ENCODE data around the gene SMARCE1. TPM values are rescaled to one million over a fixed set of nuclear protein-coding genes. Genes with fewer than 3 reads are reported as not detected.

Gene SMARCE1
- total and polyA plus RNA-seq, 5 donors from 2014 or later = 76.9 to 228 (median 173) TPM

DNA sequence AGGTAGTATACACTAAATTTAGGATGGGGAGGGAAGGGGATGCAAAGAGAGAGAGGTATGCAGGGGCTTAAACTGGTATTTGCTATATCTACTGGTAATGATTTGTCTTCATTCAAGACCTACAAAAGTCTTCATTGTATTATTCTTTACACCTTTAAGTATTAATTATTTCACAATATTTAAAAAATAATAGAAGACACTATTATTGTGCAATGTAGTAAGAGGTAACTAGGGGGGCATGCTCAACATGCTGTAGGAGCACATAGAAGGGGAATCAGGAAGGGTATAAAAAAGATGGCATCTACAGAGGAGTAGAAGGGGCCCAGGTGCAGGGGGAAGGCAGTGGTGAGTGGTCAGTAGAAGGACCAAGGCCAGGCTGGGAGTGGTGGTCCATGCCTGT lies 67.5 kb downstream of the SMARCE1 start:
- H3K27me3 ChIP-seq (ENCODE audit: control insufficient read depth, insufficient read depth, low read length) = no peaks in the 10 kb centered on the region
- Mint-ChIP-seq H3K36me3 (peaks cover 12% of the 10 kb centered on the region), H3K9me3 (peaks cover 5 to 22% (median 10%) of the 10 kb centered on the region in 7 donors), H3K4me1 (peaks cover 29 to 92% (median 56%) of the 10 kb centered on the region in 4 donors), H3K27ac (peak overlapping the region; percentile 43 to 87 (median 63)), H3K4me3 (peak overlapping the region; percentile 41 to 82 (median 66)), H3K27me3 (peaks cover 5% of the 10 kb centered on the region)
- peaks cover 0 to under 1% of the 10 kb centered on the region in 2 experiments for H3K9me3 ChIP-seq (ENCODE audit: control insufficient read depth in 2 of 2, low read length in 2 of 2)
- H3K4me1 ChIP-seq (ENCODE audit: control insufficient read depth, insufficient read depth, low read length, poor library complexity, severe bottlenecking) = peaks cover 50% of the 10 kb centered on the region
- no peak overlapping the region for H3K27ac ChIP-seq (ENCODE audit: insufficient read depth, low read length, poor library complexity, severe bottlenecking)
- no peak for DNase-seq
- no peak overlapping the region for H3K4me3 ChIP-seq (ENCODE audit: low read depth, low read length)
- ATAC-seq (ENCODE audit: low read depth in 2 of 2) = no peak
- H3K36me3 ChIP-seq (ENCODE audit: control insufficient read depth, insufficient read depth, low read length) = no peaks in the 10 kb centered on the region

- Mint-ChIP-seq H3K4me3 (no peak overlapping the region), H3K9me3 (peaks cover under 1 to 22% (median 12%) of the 10 kb centered on the region in 7 donors), H3K4me1 (peaks cover 29 to 89% (median 54%) of the 10 kb centered on the region in 4 donors), H3K27ac (peak overlapping the region in 1 of 3 donors; percentile 43), H3K36me3 (peaks cover 9% of the 10 kb centered on the region), H3K27me3 (peaks cover 5% of the 10 kb centered on the region)
- ATAC-seq (ENCODE audit: low read depth in 2 of 2) = no peak
- Histone ChIP-seq H3K4me1 (ENCODE audit: control insufficient read depth, insufficient read depth, low read length, poor library complexity, severe bottlenecking) (peaks cover 50% of the 10 kb centered on the region), H3K36me3 (ENCODE audit: control insufficient read depth, insufficient read depth, low read length) (no peaks in the 10 kb centered on the region), H3K27me3 (ENCODE audit: control insufficient read depth, insufficient read depth, low read length) (no peaks in the 10 kb centered on the region), H3K4me3 (ENCODE audit: low read depth, low read length) (no peak overlapping the region), H3K9me3 (ENCODE audit: control insufficient read depth in 2 of 2, low read length in 2 of 2) (peaks cover 1 to 7% of the 10 kb centered on the region in 2 experiments), H3K27ac (ENCODE audit: insufficient read depth, low read length, poor library complexity, severe bottlenecking) (no peak overlapping the region)
- no peak for DNase-seq
Observed at GRCh38 chr17:40579471-40579870, 68.1 kb downstream of the SMARCE1 start.

DNA sequence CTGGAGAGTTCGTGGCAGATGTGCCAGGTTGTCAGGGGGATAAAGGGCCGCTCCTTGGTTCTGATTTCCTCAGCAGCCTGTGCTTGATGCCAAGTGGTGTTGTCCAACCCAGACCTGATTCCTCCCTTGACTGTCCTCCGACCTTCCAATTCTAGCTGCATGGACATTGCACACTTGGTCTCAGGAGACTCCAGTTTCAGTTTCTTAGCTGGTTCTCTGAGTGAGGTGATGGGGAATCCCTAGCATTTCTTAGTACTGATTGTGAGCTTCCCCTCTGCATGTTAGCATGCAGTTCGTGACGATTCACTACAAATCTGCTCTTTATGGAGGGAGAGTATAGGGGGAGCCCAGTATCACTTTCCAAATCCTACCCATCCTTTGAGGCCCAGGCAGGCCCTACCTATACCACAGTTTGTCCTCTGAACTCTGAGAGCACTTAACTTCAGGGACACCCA lies 70.0 kb downstream of the SMARCE1 start:
- H3K9me3 ChIP-seq (ENCODE audit: control insufficient read depth in 2 of 2, low read length in 2 of 2) = peaks cover 7 to 21% of the 10 kb centered on the region in 2 experiments
- Mint-ChIP-seq H3K9me3 (peaks cover 0 to 23% (median 12%) of the 10 kb centered on the region in 7 donors), H3K4me3 (peak overlapping the region; percentile 49 to 72 (median 52)), H3K27me3 (peaks cover 5% of the 10 kb centered on the region), H3K4me1 (peaks cover 25 to 76% (median 44%) of the 10 kb centered on the region in 4 donors), H3K27ac (peak overlapping the region; percentile 0 to 90 (median 87)), H3K36me3 (peaks cover 3% of the 10 kb centered on the region)
- peak overlapping the region; percentile 61 for H3K27ac ChIP-seq (ENCODE audit: insufficient read depth, low read length, poor library complexity, severe bottlenecking)
- no peaks in the 10 kb centered on the region for H3K36me3 ChIP-seq (ENCODE audit: control insufficient read depth, insufficient read depth, low read length)
- DNase-seq (peak in 1 of 3 donors; percentile 63), ATAC-seq (ENCODE audit: low read depth in 2 of 2) (peak; percentile 46 to 53)
- H3K4me3 ChIP-seq (ENCODE audit: low read depth, low read length) = peak overlapping the region; percentile 42
- H3K4me1 ChIP-seq (ENCODE audit: control insufficient read depth, insufficient read depth, low read length, poor library complexity, severe bottlenecking) = peaks cover 45% of the 10 kb centered on the region
- H3K27me3 ChIP-seq (ENCODE audit: control insufficient read depth, insufficient read depth, low read length) = no peaks in the 10 kb centered on the region

DNA sequence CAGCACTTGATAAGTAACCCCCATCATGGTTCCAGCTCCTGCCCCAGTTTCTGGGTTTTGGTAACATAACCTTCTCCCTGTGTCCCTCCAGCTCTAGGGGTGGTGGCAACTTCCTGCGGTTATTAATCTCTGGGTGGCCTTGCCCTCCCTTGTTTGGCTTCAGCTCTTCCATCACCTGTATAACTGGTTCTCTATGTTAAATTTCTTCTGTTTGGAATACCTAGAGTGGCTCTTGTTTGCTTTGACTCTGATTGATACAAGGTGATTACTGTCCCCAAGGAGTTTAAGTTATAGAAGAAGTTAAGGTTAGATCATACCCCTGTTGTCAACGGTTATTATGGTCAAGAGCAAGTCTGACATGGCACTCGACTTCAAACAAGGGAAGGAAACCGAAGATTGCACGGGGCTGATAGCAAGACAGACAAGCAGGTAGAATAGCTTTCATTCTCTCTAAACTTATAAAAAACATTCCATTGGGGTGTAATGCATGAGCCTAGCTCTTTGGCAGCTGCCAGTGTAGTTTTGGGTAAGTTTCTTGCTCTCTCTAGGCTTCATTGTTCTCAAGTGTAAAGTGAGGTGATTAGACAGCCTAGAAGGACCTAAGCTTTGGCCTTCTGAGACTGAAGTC lies 71.4 kb downstream of the SMARCE1 start:
- Mint-ChIP-seq H3K4me3 (peak overlapping the region in 3 of 4 donors; percentile 8 to 49 (median 34)), H3K36me3 (peaks cover 3% of the 10 kb centered on the region), H3K9me3 (peaks cover 3 to 35% (median 18%) of the 10 kb centered on the region in 7 donors), H3K27ac (peak overlapping the region; percentile 87 to 95 (median 89)), H3K27me3 (peaks cover 8% of the 10 kb centered on the region), H3K4me1 (peaks cover 15 to 75% (median 41%) of the 10 kb centered on the region in 4 donors)
- peak overlapping the region; percentile 47 for H3K4me3 ChIP-seq (ENCODE audit: low read depth, low read length)
- ATAC-seq (ENCODE audit: low read depth in 2 of 2) = peak in 1 of 2 donors; percentile 52
- H3K4me1 ChIP-seq (ENCODE audit: control insufficient read depth, insufficient read depth, low read length, poor library complexity, severe bottlenecking) = peaks cover 31% of the 10 kb centered on the region
- no peaks in the 10 kb centered on the region for H3K27me3 ChIP-seq (ENCODE audit: control insufficient read depth, insufficient read depth, low read length)
- H3K9me3 ChIP-seq (ENCODE audit: control insufficient read depth in 2 of 2, low read length in 2 of 2) = peaks cover 7 to 21% of the 10 kb centered on the region in 2 experiments
- DNase-seq = peak in 1 of 3 donors; percentile 64
- peak overlapping the region; percentile 59 for H3K27ac ChIP-seq (ENCODE audit: insufficient read depth, low read length, poor library complexity, severe bottlenecking)
- H3K36me3 ChIP-seq (ENCODE audit: control insufficient read depth, insufficient read depth, low read length) = no peaks in the 10 kb centered on the region

Other genes starting within 250 kb of the SMARCE1 start
- 13.2 TPM for gene TOP2A, start 229.9 kb downstream of the SMARCE1 start, total RNA-seq
- gene TOP2A, start 229.9 kb downstream of the SMARCE1 start, polyA plus RNA-seq = 1 to 10 TPM; 2.1 to 8.1 (median 2.6) TPM
- 3.7 TPM for gene IGFBP4, start 204.4 kb downstream of the SMARCE1 start, total RNA-seq
- 1 to 10 TPM in 3 of 4 donors, under 1 TPM in 1; 0.63 to 1.3 (median 1.2) TPM for gene IGFBP4, start 204.4 kb downstream of the SMARCE1 start, polyA plus RNA-seq
- gene TNS4, start 146.2 kb downstream of the SMARCE1 start, total RNA-seq = 1.1 TPM
- under 1 TPM in 1 of 4 donors, not detected in 3; 0.16 TPM for gene TNS4, start 146.2 kb downstream of the SMARCE1 start, polyA plus RNA-seq
- 192 TPM for gene CCR7, start 82.3 kb downstream of the SMARCE1 start, total RNA-seq
- gene CCR7, start 82.3 kb downstream of the SMARCE1 start, polyA plus RNA-seq = 100 to 1,000 TPM; 351 to 828 (median 609) TPM
- not detected for gene KRT222, start 17.4 kb upstream of the SMARCE1 start, total RNA-seq
- under 1 TPM in 1 of 4 donors, not detected in 3; 0.23 TPM for gene KRT222, start 17.4 kb upstream of the SMARCE1 start, polyA plus RNA-seq
- gene KRT24, start 55.9 kb upstream of the SMARCE1 start, total RNA-seq = not detected
- under 1 TPM in 1 of 4 donors, not detected in 3; 0.15 TPM for gene KRT24, start 55.9 kb upstream of the SMARCE1 start, polyA plus RNA-seq
- not detected for gene KRT25, start 107.5 kb upstream of the SMARCE1 start, total RNA-seq
- not detected for gene KRT25, start 107.5 kb upstream of the SMARCE1 start, polyA plus RNA-seq
- not detected for gene KRT26, start 124.4 kb upstream of the SMARCE1 start, total RNA-seq
- not detected for gene KRT26, start 124.4 kb upstream of the SMARCE1 start, polyA plus RNA-seq
- gene KRT27, start 134.7 kb upstream of the SMARCE1 start, total RNA-seq = not detected
- not detected for gene KRT27, start 134.7 kb upstream of the SMARCE1 start, polyA plus RNA-seq
- gene KRT28, start 152.1 kb upstream of the SMARCE1 start, total RNA-seq = not detected
- gene KRT28, start 152.1 kb upstream of the SMARCE1 start, polyA plus RNA-seq = not detected
- 28.1 TPM for gene KRT10, start 174.8 kb upstream of the SMARCE1 start, total RNA-seq
- gene KRT10, start 174.8 kb upstream of the SMARCE1 start, polyA plus RNA-seq = 100 to 1,000 TPM; 125 to 172 (median 148) TPM
- gene KRT12, start 219.4 kb upstream of the SMARCE1 start, total RNA-seq = not detected
- gene KRT12, start 219.4 kb upstream of the SMARCE1 start, polyA plus RNA-seq = not detected
- not detected for gene KRT20, start 237.4 kb upstream of the SMARCE1 start, total RNA-seq
- gene KRT20, start 237.4 kb upstream of the SMARCE1 start, polyA plus RNA-seq = not detected

All from CD4-positive, CD25-positive, alpha-beta regulatory T cell (primary cell).